Thyroid gland (tissue), 4 donors: ENCODE data around the gene PLEKHH3.

Source experiments
- CTCF ChIP-seq, 6 experiments: fragments of 200-600 bp in 3 of 6; fragments of 450-650 bp in 3 of 6; sonication (generic) in 3 of 6; IDR thresholded peaks; one replicate each; pipeline ENCODE4 v1.5.1; 2016 to 2019; ENCODE audit warnings: antibody characterized with exemption in 6 of 6, mild to moderate bottlenecking in 2 of 6, inconsistent platforms in 1 of 6, moderate library complexity in 1 of 6
- POLR2A ChIP-seq, 2 donors: fragments of 450-650 bp; IDR thresholded peaks; one replicate each; pipeline ENCODE4 v1.6.1; 2017; ENCODE audit warnings: antibody characterized with exemption in 2 of 2, mild to moderate bottlenecking in 2 of 2, moderate library complexity in 1 of 2

- TF ChIP-seq CTCF (IDR thresholded peaks at IDR 0.05) (no peak), POLR2A (IDR thresholded peaks at IDR 0.05) (peak in 1 of 2 donors; percentile 50)
These were observed 23.3 kb downstream of the PLEKHH3 start for GRCh38 chr17:42653179-42654124.
